Body of pancreas (tissue), 4 donors: ENCODE data around the gene CDH12. TPM values are rescaled to one million over a fixed set of nuclear protein-coding genes. Genes with fewer than 3 reads are reported as not detected.

Experiments used
- ATAC-seq: fragments of 150-250 bp; one replicate; pipeline ENCODE4 v1.9.1; 2016
- DNase-seq, 4 donors: peaks; one replicate each; pipeline ENCODE4 v3.0.0-alpha.2; 2019
- H3K27ac ChIP-seq, 4 donors: fragments of 200-600 bp; sonication (generic); 1 replicate in 3 of 4; 2 replicates in 1 of 4; pipeline versions ENCODE4 v1.5.1 to v1.6.1; 2016 to 2019; ENCODE audit warnings: mild to moderate bottlenecking in 1 of 4, mixed read lengths in 1 of 4, moderate library complexity in 1 of 4
- H3K27me3 ChIP-seq, 2 donors: fragments of 200-600 bp; sonication (generic); one replicate each; pipeline ENCODE4 v1.6.0; 2016; ENCODE audit warnings: mild to moderate bottlenecking in 1 of 2
- H3K36me3 ChIP-seq, 2 donors: fragments of 200-600 bp; sonication (generic); replicated peaks in 1 of 2; 2 replicates each; pipeline ENCODE4 v1.5.1; 2016; ENCODE audit warnings: low read depth in 2 of 2; ENCODE audit not compliant: insufficient read depth in 1 of 2
- H3K4me1 ChIP-seq: fragments of 200-600 bp; sonication (generic); one replicate; pipeline ENCODE4 v1.6.0; 2016
- H3K4me3 ChIP-seq, 2 donors: fragments of 200-600 bp; sonication (generic); 1 replicate in 1 of 2; 2 replicates in 1 of 2; pipeline ENCODE4 v1.5.1; 2016 to 2019
- H3K9me3 ChIP-seq, 3 donors: fragments of 200-600 bp; sonication (generic); 1 replicate in 2 of 3; 2 replicates in 1 of 3; pipeline ENCODE4 v1.5.1; 2016
- CTCF ChIP-seq, 7 experiments: fragments of 450-650 bp in 4 of 7; fragments of 200-600 bp in 3 of 7; sonication (generic) in 3 of 7; IDR thresholded peaks; one replicate each; pipeline ENCODE4 v1.5.1; 2016 to 2019; ENCODE audit warnings: antibody characterized with exemption in 7 of 7
- POLR2A ChIP-seq, 3 donors: fragments of 450-650 bp; IDR thresholded peaks; one replicate each; pipeline ENCODE4 v1.6.1; 2016; ENCODE audit warnings: antibody characterized with exemption in 3 of 3, mild to moderate bottlenecking in 2 of 3
- WGBS, 2 donors: methylation state at CpG; one replicate each; pipeline ENCODE4 v1.1.5; 2017; 5-methylcytosine and 5-hydroxymethylcytosine counted together
- intact Hi-C: fragments of 100-400 bp; cut with DNase I; formaldehyde crosslinking; loops from one replicate; pipeline ENCODE4 v1.15.1; 2023
- total RNA-seq, 2 donors: library from RNA; depleted of rRNA; stranded (reverse); fragments of >200 nt; gene quantifications; one replicate each; pipeline ENCODE4 v1.1.0, GENCODE V29; 2016

The CDH12 gene
- total RNA-seq, 2 donors from 2014 or later: not detected

GRCh38 chr5:22734907-22735306 lies 118.2 kb downstream of the CDH12 start:
- ATAC-seq (no peak), DNase-seq (no peak)
- Histone ChIP-seq H3K4me1 (no peaks in the 10 kb centered on the region), H3K27me3 (no peaks in the 10 kb centered on the region), H3K36me3 (no peaks in the 10 kb centered on the region), H3K4me3 (no peak overlapping the region), H3K9me3 (no peaks in the 10 kb centered on the region), H3K27ac (no peak overlapping the region)
- intact Hi-C loops: no loop called here
- WGBS, 2 donors: 78 to 92% methylated on average over 2 of the region's 2 CpGs
- TF ChIP-seq CTCF (IDR thresholded peaks at IDR 0.05) (no peak), POLR2A (IDR thresholded peaks at IDR 0.05) (no peak)

GRCh38 chr5:22728610-22729009 lies 124.5 kb downstream of the CDH12 start:
- no peaks in the 10 kb centered on the region for H3K9me3 ChIP-seq
- no peak overlapping the region for H3K4me3 ChIP-seq
- no peak for TF ChIP-seq POLR2A (IDR thresholded peaks at IDR 0.05)
- TF ChIP-seq CTCF (IDR thresholded peaks at IDR 0.05): no peak
- H3K4me1 ChIP-seq: no peaks in the 10 kb centered on the region
- DNase-seq (no peak), ATAC-seq (no peak)
- no peaks in the 10 kb centered on the region for H3K27me3 ChIP-seq
- no peaks in the 10 kb centered on the region for H3K36me3 ChIP-seq
- H3K27ac ChIP-seq: no peak overlapping the region
- intact Hi-C loops: no loop called here
- 33 to 41% methylated on average over 4 of the region's 4 CpGs for WGBS, 2 donors

GRCh38 chr5:22722491-22722890 lies 130.7 kb downstream of the CDH12 start:
- WGBS, 2 donors: 81 to 91% methylated on average over 1 of the region's 1 CpG
- no peaks in the 10 kb centered on the region for H3K27me3 ChIP-seq
- no peak overlapping the region for H3K27ac ChIP-seq
- H3K4me1 ChIP-seq: no peaks in the 10 kb centered on the region
- DNase-seq (no peak), ATAC-seq (no peak)
- intact Hi-C loops: no loop called here
- TF ChIP-seq CTCF (IDR thresholded peaks at IDR 0.05): no peak
- TF ChIP-seq POLR2A (IDR thresholded peaks at IDR 0.05): no peak
- H3K36me3 ChIP-seq: no peaks in the 10 kb centered on the region
- no peak overlapping the region for H3K4me3 ChIP-seq
- H3K9me3 ChIP-seq: no peaks in the 10 kb centered on the region

- H3K27me3 ChIP-seq: no peaks in the 10 kb centered on the region
- H3K4me3 ChIP-seq: no peak overlapping the region
- H3K9me3 ChIP-seq: no peaks in the 10 kb centered on the region
- TF ChIP-seq POLR2A (IDR thresholded peaks at IDR 0.05) (no peak), CTCF (IDR thresholded peaks at IDR 0.05) (no peak)
- H3K4me1 ChIP-seq: no peaks in the 10 kb centered on the region
- no peaks in the 10 kb centered on the region for H3K36me3 ChIP-seq
- DNase-seq: no peak
- H3K27ac ChIP-seq: no peak overlapping the region
- intact Hi-C loops: no loop called here
- 30 to 36% methylated on average over 1 of the region's 1 CpG for WGBS, 2 donors
- no peak for ATAC-seq
Observed at GRCh38 chr5:22722056-22722455, 131.1 kb downstream of the CDH12 start.

- no peaks in the 10 kb centered on the region for H3K36me3 ChIP-seq
- no peak for DNase-seq
- ATAC-seq: no peak
- H3K4me3 ChIP-seq: no peak overlapping the region
- WGBS, 2 donors: 50 to 57% methylated on average over 3 of the region's 3 CpGs
- H3K27me3 ChIP-seq: no peaks in the 10 kb centered on the region
- no peaks in the 10 kb centered on the region for H3K9me3 ChIP-seq
- intact Hi-C loops: no loop called here
- H3K27ac ChIP-seq: no peak overlapping the region
- H3K4me1 ChIP-seq: no peaks in the 10 kb centered on the region
- TF ChIP-seq CTCF (IDR thresholded peaks at IDR 0.05) (no peak), POLR2A (IDR thresholded peaks at IDR 0.05) (no peak)
Observed at GRCh38 chr5:22719842-22720241, 133.3 kb downstream of the CDH12 start.
